RWPE2 (cell line): ENCODE measurements around the gene RRAGA.
"Not testable (repeated sequence)": the region's sequence is repeated elsewhere in the genome, so short reads cannot be mapped to it uniquely, and the experiment has no call there.

Source experiments
- ATAC-seq: fragments of 200-7000 bp; cut with Tn5 transposase; 3 replicates; pipeline ENCODE4 v1.9.1; 2021; ENCODE audit warnings: low read depth
- DNase-seq: peaks from one replicate; pipeline ENCODE4 v3.0.0-alpha.2; 2020; ENCODE audit warnings: low spot score
- H3K27ac ChIP-seq: fragments of 450-650 bp; 2 replicates; pipeline ENCODE4 v1.5.1; 2017; ENCODE audit warnings: mild to moderate bottlenecking; ENCODE audit not compliant: poor library complexity, severe bottlenecking
- H3K27me3 ChIP-seq: fragments of 250-450 bp; sonication (Bioruptor Pico); 2 replicates; pipeline ENCODE4 v1.5.1; 2021; ENCODE audit warnings: mild to moderate bottlenecking, moderate library complexity; ENCODE audit not compliant: insufficient read depth, poor library complexity, severe bottlenecking
- H3K36me3 ChIP-seq: fragments of 250-450 bp; sonication (Bioruptor Pico); 2 replicates; pipeline ENCODE4 v1.5.1; 2020; ENCODE audit warnings: low read depth, mild to moderate bottlenecking, moderate library complexity
- H3K4me1 ChIP-seq: fragments of 250-450 bp; sonication (Bioruptor Pico); 2 replicates; pipeline ENCODE4 v1.5.1; 2021; ENCODE audit warnings: mild to moderate bottlenecking, moderate library complexity; ENCODE audit not compliant: insufficient read depth, poor library complexity, severe bottlenecking
- H3K4me3 ChIP-seq: fragments of 250-450 bp; sonication (Bioruptor Pico); 2 replicates; pipeline ENCODE4 v1.5.1; 2021; ENCODE audit warnings: mild to moderate bottlenecking, moderate library complexity; ENCODE audit not compliant: severe bottlenecking
- H3K9me3 ChIP-seq: fragments of 250-450 bp; sonication (Bioruptor Pico); 2 replicates; pipeline ENCODE4 v1.5.1; 2021; ENCODE audit warnings: mild to moderate bottlenecking, moderate library complexity; ENCODE audit not compliant: severe bottlenecking
- TF ChIP-seq, protein P1 (sequence below): fragments of 450-650 bp; IDR thresholded peaks from one replicate; pipeline ENCODE4 v1.5.1; 2017; ENCODE audit warnings: mild to moderate bottlenecking, moderate library complexity; ENCODE audit not compliant: poor library complexity, severe bottlenecking

The RRAGA gene

GRCh38 chr9:19074229-19074628 is 25.0 kb downstream of the RRAGA start:
- DNase-seq (no peak), ATAC-seq (no peak)
- TF ChIP-seq, protein P1, sequence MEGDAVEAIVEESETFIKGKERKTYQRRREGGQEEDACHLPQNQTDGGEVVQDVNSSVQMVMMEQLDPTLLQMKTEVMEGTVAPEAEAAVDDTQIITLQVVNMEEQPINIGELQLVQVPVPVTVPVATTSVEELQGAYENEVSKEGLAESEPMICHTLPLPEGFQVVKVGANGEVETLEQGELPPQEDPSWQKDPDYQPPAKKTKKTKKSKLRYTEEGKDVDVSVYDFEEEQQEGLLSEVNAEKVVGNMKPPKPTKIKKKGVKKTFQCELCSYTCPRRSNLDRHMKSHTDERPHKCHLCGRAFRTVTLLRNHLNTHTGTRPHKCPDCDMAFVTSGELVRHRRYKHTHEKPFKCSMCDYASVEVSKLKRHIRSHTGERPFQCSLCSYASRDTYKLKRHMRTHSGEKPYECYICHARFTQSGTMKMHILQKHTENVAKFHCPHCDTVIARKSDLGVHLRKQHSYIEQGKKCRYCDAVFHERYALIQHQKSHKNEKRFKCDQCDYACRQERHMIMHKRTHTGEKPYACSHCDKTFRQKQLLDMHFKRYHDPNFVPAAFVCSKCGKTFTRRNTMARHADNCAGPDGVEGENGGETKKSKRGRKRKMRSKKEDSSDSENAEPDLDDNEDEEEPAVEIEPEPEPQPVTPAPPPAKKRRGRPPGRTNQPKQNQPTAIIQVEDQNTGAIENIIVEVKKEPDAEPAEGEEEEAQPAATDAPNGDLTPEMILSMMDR, result no peak
- no peak overlapping the region for H3K4me3 ChIP-seq
- peaks cover 5% of the 10 kb centered on the region for H3K4me1 ChIP-seq
- no peak overlapping the region for H3K27ac ChIP-seq
- no peaks in the 10 kb centered on the region for H3K27me3 ChIP-seq
- peaks cover 91% of the 10 kb centered on the region for H3K36me3 ChIP-seq
- no peaks in the 10 kb centered on the region for H3K9me3 ChIP-seq

DNA sequence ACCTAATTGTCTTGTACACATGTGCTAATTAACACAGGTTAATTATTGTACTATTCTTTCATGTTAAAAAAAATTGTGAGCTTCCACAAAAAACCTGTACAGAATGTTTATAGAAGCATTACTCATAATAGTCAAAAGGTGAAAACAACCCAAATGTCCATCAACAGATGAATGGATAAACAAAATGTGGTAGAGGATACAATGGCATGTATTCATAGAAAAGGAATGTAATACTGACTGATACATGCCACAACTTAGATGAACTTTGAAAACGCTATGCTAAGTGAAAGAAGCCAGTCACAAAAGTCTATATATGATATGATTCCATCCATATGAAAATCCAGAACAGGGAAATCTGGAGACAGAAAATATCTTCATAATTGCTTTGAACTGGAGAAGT is 25.6 kb downstream of the RRAGA start:
- H3K27ac ChIP-seq, result peak overlapping the region; percentile 17
- H3K36me3 ChIP-seq, result peaks cover 89% of the 10 kb centered on the region
- H3K9me3 ChIP-seq, result no peaks in the 10 kb centered on the region
- DNase-seq, result no peak
- ATAC-seq, result peak; percentile 93
- H3K4me3 ChIP-seq, result no peak overlapping the region
- peaks cover 5% of the 10 kb centered on the region for H3K4me1 ChIP-seq
- no peaks in the 10 kb centered on the region for H3K27me3 ChIP-seq
- TF ChIP-seq, protein P1, result no peak

- ATAC-seq (no peak), DNase-seq (no peak)
Measured at GRCh38 chr9:19085295-19085694, 36.1 kb downstream of the RRAGA start.

GRCh38 chr9:19087106-19088000 is 38.1 kb downstream of the RRAGA start:
- H3K4me3 ChIP-seq, result no peak overlapping the region
- DNase-seq (no peak), ATAC-seq (peak; percentile 75)
- peaks cover 97% of the 10 kb centered on the region for H3K36me3 ChIP-seq
- TF ChIP-seq, protein P1, result no peak
- H3K4me1 ChIP-seq, result peaks cover 3% of the 10 kb centered on the region
- no peak overlapping the region for H3K27ac ChIP-seq
- no peaks in the 10 kb centered on the region for H3K9me3 ChIP-seq
- H3K27me3 ChIP-seq, result no peaks in the 10 kb centered on the region

More at GRCh38 chr9:19085295-19085694, 36.1 kb downstream of the RRAGA start:
- Histone ChIP-seq H3K4me1 (peaks cover 3% of the 10 kb centered on the region), H3K36me3 (peaks cover 97% of the 10 kb centered on the region), H3K4me3 (no peak overlapping the region), H3K27me3 (no peaks in the 10 kb centered on the region), H3K27ac (no peak overlapping the region), H3K9me3 (no peaks in the 10 kb centered on the region)
- TF ChIP-seq, protein P1, result peak; percentile 44

GRCh38 chr9:19097431-19097830 is 48.2 kb downstream of the RRAGA start:
- not testable (repeated sequence) for H3K27me3 ChIP-seq, H3K9me3 ChIP-seq, H3K27ac ChIP-seq, H3K4me1 ChIP-seq, ATAC-seq, DNase-seq, H3K4me3 ChIP-seq
- H3K36me3 ChIP-seq, result peaks cover 73% of the 10 kb centered on the region
